LNCaP clone FGC (cell line): ENCODE data around the gene CHRNA1.

Source experiments
- DNase-seq: peaks from one replicate; pipeline ENCODE4 v3.0.0-alpha.2; 2011; ENCODE audit warnings: low read depth
- H3K4me3 ChIP-seq: 2 replicates; pipeline ENCODE4 v1.5.1; 2011; ENCODE audit warnings: mild to moderate bottlenecking, low read depth, low read length, control low read depth
- CTCF ChIP-seq: IDR thresholded peaks from 2 replicates; pipeline ENCODE4 v1.5.1; 2012; ENCODE audit warnings: mild to moderate bottlenecking; ENCODE audit not compliant: control insufficient read depth, insufficient read depth; ENCODE audit errors: extremely low read depth

The CHRNA1 gene

GRCh38 chr2:174753038-174753633 lies 11.1 kb downstream of the CHRNA1 start:
- no peak overlapping the region for H3K4me3 ChIP-seq
- TF ChIP-seq CTCF, result no peak
- DNase-seq, result no peak

- DNase-seq, result no peak
- no peak overlapping the region for H3K4me3 ChIP-seq
- no peak for TF ChIP-seq CTCF
Observed at GRCh38 chr2:174752403-174753037, 11.8 kb downstream of the CHRNA1 start.

GRCh38 chr2:174750923-174751441 lies 13.3 kb downstream of the CHRNA1 start:
- DNase-seq, result no peak
- no peak for TF ChIP-seq CTCF
- H3K4me3 ChIP-seq, result no peak overlapping the region

- no peak for DNase-seq
- no peak overlapping the region for H3K4me3 ChIP-seq
- TF ChIP-seq CTCF, result no peak
Observed at GRCh38 chr2:174749793-174750192, 14.5 kb downstream of the CHRNA1 start.

DNA sequence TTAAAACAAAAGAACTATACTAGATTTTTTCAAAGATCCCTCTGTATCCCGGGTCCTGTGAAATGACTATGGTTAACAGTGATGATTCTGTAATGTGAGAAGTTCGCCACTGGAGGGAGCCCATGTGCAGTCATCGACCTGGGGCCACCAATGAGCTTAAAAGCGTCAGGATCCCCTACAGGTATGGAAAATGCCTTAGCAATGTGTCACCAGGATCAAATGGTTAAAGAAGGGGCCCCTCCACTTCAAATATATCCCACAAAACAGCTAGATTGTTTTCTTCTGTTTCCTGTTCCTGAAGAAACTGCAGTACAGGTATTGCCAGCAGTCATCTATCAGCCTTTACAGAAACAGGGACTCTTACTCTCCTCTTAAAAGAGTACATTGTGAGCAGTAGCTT lies 15.3 kb downstream of the CHRNA1 start:
- no peak for DNase-seq
- no peak overlapping the region for H3K4me3 ChIP-seq

GRCh38 chr2:174745142-174745541 lies 19.1 kb downstream of the CHRNA1 start:
- no peak for TF ChIP-seq CTCF
- DNase-seq, result no peak
- no peak overlapping the region for H3K4me3 ChIP-seq

More for the DNA sequence above, 15.3 kb downstream of the CHRNA1 start:
- peak; percentile 75 for TF ChIP-seq CTCF
